ENCODE results near the gene OCIAD2.

GRCh38 chr4:48938831-48939230 is 32.3 kb upstream of the OCIAD2 start:
- TF ChIP-seq EZH2phosphoT487 (conservative IDR thresholded peaks at IDR 0.05; ENCODE audit: low read length) (no peak), CTCF (IDR thresholded peaks at IDR 0.05; ENCODE audit: insufficient read depth, low read length, poor library complexity, severe bottlenecking) (no peak)

All from SU-DHL-6 (cell line).